22Rv1 (cell line): Measurements from ENCODE around the gene CYS1.

Experiments
- CTCF ChIP-seq: fragments of 450-650 bp; IDR thresholded peaks from 2 replicates; pipeline ENCODE4 v1.5.1; 2017; ENCODE audit warnings: mild to moderate bottlenecking
- ZFX ChIP-seq: fragments of 450-650 bp; IDR thresholded peaks from 2 replicates; pipeline ENCODE4 v1.6.1; 2017; ENCODE audit warnings: antibody characterized with exemption, borderline replicate concordance

GRCh38 chr2:10016001-10016801 is 64.0 kb downstream of the CYS1 start:
- TF ChIP-seq CTCF (no peak), ZFX (no peak)
